Caco-2 (cell line): Measurements from ENCODE around the gene SLC7A14. TPM values are rescaled to one million over a fixed set of nuclear protein-coding genes. Genes with fewer than 3 reads are reported as not detected.
A peak's percentile ranks its signal among the peaks of the same experiment; 100 is the strongest.
"Not testable (repeated sequence)": the region's sequence is repeated elsewhere in the genome, so short reads cannot be mapped to it uniquely, and the experiment has no call there.

Experiments
- BruUV-seq: library from RNA; stranded (reverse); fragments of 400-500 nt; replicated peaks from 2 replicates; lab custom pipeline; 2021; lab: Mats Ljungman, UMichigan
- CTCF ChIA-PET: fragments of 300-600 bp; sonication (Branson Sonifier 250); formaldehyde crosslinking; loops from one replicate; lab custom pipeline; 2022; ENCODE audit warnings: antibody characterized with exemption; lab: Charles Lee
- POLR2A ChIA-PET: fragments of 300-600 bp; sonication (Branson Sonifier 250); formaldehyde crosslinking; loops from one replicate; lab custom pipeline; 2022; ENCODE audit warnings: antibody characterized with exemption; lab: Charles Lee
- DNase-seq, 2 experiments: peaks; one replicate each; pipeline versions ENCODE4 v3.0.0 to v3.0.0-alpha.2; 2020 to 2022
- H3K27me3 ChIP-seq: replicated peaks from 2 replicates; pipeline ENCODE4 v1.6.0; 2011; ENCODE audit warnings: low read length; ENCODE audit not compliant: control insufficient read depth, insufficient read depth
- H3K36me3 ChIP-seq: 2 replicates; pipeline ENCODE4 v1.5.1; 2011; ENCODE audit warnings: low read length; ENCODE audit not compliant: control insufficient read depth, insufficient read depth
- H3K4me1 ChIP-seq: fragments of 250-450 bp; sonication (Bioruptor Pico); 2 replicates; pipeline ENCODE4 v1.5.1; 2020; ENCODE audit warnings: mild to moderate bottlenecking
- H3K4me3 ChIP-seq: 2 replicates; pipeline ENCODE4 v1.5.1; 2011; ENCODE audit warnings: low read depth, mild to moderate bottlenecking, control low read depth, low read length
- H3K9me3 ChIP-seq: fragments of 250-450 bp; sonication (Bioruptor Pico); 2 replicates; pipeline ENCODE4 v1.5.1; 2020; ENCODE audit warnings: mild to moderate bottlenecking, moderate library complexity
- H3K27ac Mint-ChIP-seq: one replicate; pipeline ENCODE4 v1.8.0; 2022; ENCODE audit warnings: mixed read lengths; ENCODE audit not compliant: unreplicated experiment
- H3K27me3 Mint-ChIP-seq: one replicate; pipeline ENCODE4 v1.8.0; 2022; ENCODE audit warnings: mixed read lengths; ENCODE audit not compliant: insufficient read depth, unreplicated experiment
- H3K36me3 Mint-ChIP-seq: one replicate; pipeline ENCODE4 v1.8.0; 2022; ENCODE audit warnings: mild to moderate bottlenecking, mixed read lengths; ENCODE audit not compliant: insufficient read depth, unreplicated experiment
- H3K4me1 Mint-ChIP-seq: one replicate; pipeline ENCODE4 v1.8.0; 2022; ENCODE audit warnings: low read depth, mixed read lengths; ENCODE audit not compliant: unreplicated experiment
- H3K4me3 Mint-ChIP-seq: one replicate; pipeline ENCODE4 v1.8.0; 2022; ENCODE audit warnings: mild to moderate bottlenecking, moderate library complexity, mixed read lengths; ENCODE audit not compliant: unreplicated experiment
- H3K9me3 Mint-ChIP-seq: one replicate; pipeline ENCODE4 v1.8.0; 2022; ENCODE audit warnings: mixed read lengths; ENCODE audit not compliant: unreplicated experiment
- CTCF ChIP-seq, 2 experiments: fragments of 200-600 bp in 1 of 2; IDR thresholded peaks; 1 replicate in 1 of 2; 2 replicates in 1 of 2; pipeline versions ENCODE4 v1.5.1 to v1.8.0; 2011 to 2022; ENCODE audit warnings: antibody characterized with exemption in 1 of 2, control low read depth in 1 of 2, inconsistent platforms in 1 of 2, low read depth in 1 of 2, low read length in 1 of 2, mild to moderate bottlenecking in 1 of 2, moderate library complexity in 1 of 2; ENCODE audit not compliant: insufficient read depth in 1 of 2, severe bottlenecking in 1 of 2, unreplicated experiment in 1 of 2
- intact Hi-C: fragments of 100-400 bp; cut with micrococcal nuclease; formaldehyde crosslinking; loops from one replicate; pipeline ENCODE4 v1.10.0; 2022; ENCODE audit not compliant: unreplicated experiment
- total RNA-seq: library from RNA; stranded (reverse); gene quantifications from 2 replicates; pipeline ENCODE4 v1.2.3, GENCODE V29; 2022

Gene SLC7A14
- total RNA-seq, 1 experiment from 2014 or later, result not detected

- Histone ChIP-seq H3K4me1 (no peaks in the 10 kb centered on the region), H3K36me3 (no peaks in the 10 kb centered on the region), H3K4me3 (no peak overlapping the region), H3K27me3 (no peaks in the 10 kb centered on the region), H3K9me3 (no peaks in the 10 kb centered on the region)
- ChIA-PET CTCF (interaction anchor here (0.8 kb wide), 1 partner anchor 173 kb away, joined by 10 read pairs; no protein-coding TSS in a partner anchor), POLR2A (no interaction called here)
- Mint-ChIP-seq H3K4me3 (no peak overlapping the region), H3K36me3 (no peaks in the 10 kb centered on the region), H3K4me1 (no peaks in the 10 kb centered on the region), H3K9me3 (peaks cover 8% of the 10 kb centered on the region), H3K27ac (no peak overlapping the region), H3K27me3 (peaks cover 7% of the 10 kb centered on the region)
- intact Hi-C loops, result no loop called here
- TF ChIP-seq CTCF (IDR thresholded peaks at IDR 0.05; ENCODE audit: insufficient read depth in 1 of 2, low read depth in 1 of 2, low read length in 1 of 2, severe bottlenecking in 1 of 2, unreplicated experiment in 1 of 2), result no peak
- no TSS peak for BruUV-seq
- DNase-seq, result peak; percentile 55 to 76
Observed at GRCh38 chr3:170584585-170585007, 1.3 kb downstream of the SLC7A14 start.

DNA sequence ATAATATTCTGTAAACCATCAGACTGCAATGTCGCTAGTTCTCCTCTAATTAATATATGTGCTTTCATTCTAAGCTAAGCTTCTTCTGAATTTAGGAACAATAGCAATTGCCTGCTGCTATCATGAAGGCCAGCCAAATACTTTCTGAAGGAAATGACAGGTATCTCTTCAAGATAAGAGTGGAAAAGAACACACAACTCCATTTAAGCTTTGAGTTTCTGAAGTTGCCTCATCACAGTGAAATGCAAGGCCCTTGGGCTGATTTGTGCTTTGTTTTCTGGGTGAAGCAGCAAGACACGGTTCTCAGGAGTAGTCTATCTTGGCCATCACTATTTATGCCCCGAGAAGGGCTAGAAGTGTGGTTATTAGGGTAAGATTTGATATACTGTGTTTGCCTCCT, 6.2 kb downstream of the SLC7A14 start:
- Histone ChIP-seq H3K4me3 (no peak overlapping the region), H3K9me3 (no peaks in the 10 kb centered on the region), H3K36me3 (no peaks in the 10 kb centered on the region), H3K4me1 (no peaks in the 10 kb centered on the region), H3K27me3 (no peaks in the 10 kb centered on the region)
- DNase-seq, result no peak
- Mint-ChIP-seq H3K27ac (no peak overlapping the region), H3K27me3 (peaks cover 7% of the 10 kb centered on the region), H3K4me3 (no peak overlapping the region), H3K9me3 (peaks cover 8% of the 10 kb centered on the region), H3K36me3 (no peaks in the 10 kb centered on the region), H3K4me1 (no peaks in the 10 kb centered on the region)
- no peak for TF ChIP-seq CTCF (IDR thresholded peaks at IDR 0.05; ENCODE audit: insufficient read depth in 1 of 2, low read depth in 1 of 2, low read length in 1 of 2, severe bottlenecking in 1 of 2, unreplicated experiment in 1 of 2)
- CTCF ChIA-PET, result no interaction called here
- intact Hi-C loops, result no loop called here
- no TSS peak for BruUV-seq
- POLR2A ChIA-PET, result no interaction called here

- Mint-ChIP-seq H3K27ac (no peak overlapping the region), H3K9me3 (no peaks in the 10 kb centered on the region), H3K4me3 (no peak overlapping the region), H3K27me3 (peaks cover under 1% of the 10 kb centered on the region), H3K4me1 (no peaks in the 10 kb centered on the region), H3K36me3 (no peaks in the 10 kb centered on the region)
- H3K27me3 ChIP-seq, result no peaks in the 10 kb centered on the region
- no peaks in the 10 kb centered on the region for H3K36me3 ChIP-seq
- ChIA-PET CTCF (no interaction called here), POLR2A (no interaction called here)
- intact Hi-C loops, result no loop called here
- no peaks in the 10 kb centered on the region for H3K9me3 ChIP-seq
- H3K4me3 ChIP-seq, result no peak overlapping the region
- no peaks in the 10 kb centered on the region for H3K4me1 ChIP-seq
- BruUV-seq, result no TSS peak
- DNase-seq, result no peak
- no peak for TF ChIP-seq CTCF (IDR thresholded peaks at IDR 0.05; ENCODE audit: insufficient read depth in 1 of 2, low read depth in 1 of 2, low read length in 1 of 2, severe bottlenecking in 1 of 2, unreplicated experiment in 1 of 2)
Observed at GRCh38 chr3:170572665-170573253, 13.1 kb downstream of the SLC7A14 start.

- H3K27ac Mint-ChIP-seq, H3K9me3 Mint-ChIP-seq, H3K36me3 ChIP-seq, H3K9me3 ChIP-seq, H3K4me3 ChIP-seq, intact Hi-C loops, H3K4me1 Mint-ChIP-seq, BruUV-seq, H3K4me3 Mint-ChIP-seq, POLR2A ChIA-PET, H3K27me3 Mint-ChIP-seq, DNase-seq, H3K4me1 ChIP-seq, H3K36me3 Mint-ChIP-seq, H3K27me3 ChIP-seq, CTCF ChIA-PET: not testable (repeated sequence)
Observed at GRCh38 chr3:170567598-170567997, 18.3 kb downstream of the SLC7A14 start.
